HFF-Myc (cell line): ENCODE results near the gene SOS2.
"Not testable (repeated sequence)": the region's sequence is repeated elsewhere in the genome, so short reads cannot be mapped to it uniquely, and the experiment has no call there.

Experiments
- DNase-seq: peaks from one replicate; pipeline ENCODE4 v3.0.0-alpha.2; 2011; ENCODE audit warnings: low read depth; ENCODE audit errors: extremely low read depth
- H3K4me3 ChIP-seq: replicated peaks from 2 replicates; pipeline ENCODE4 v1.5.1; 2011; ENCODE audit warnings: low read depth, mild to moderate bottlenecking, control low read depth, low read length
- CTCF ChIP-seq: IDR thresholded peaks from 2 replicates; pipeline ENCODE4 v1.5.1; 2012; ENCODE audit warnings: mild to moderate bottlenecking, low read depth, low read length, control low read depth; ENCODE audit errors: missing control alignments

SOS2 gene

GRCh38 chr14:50086321-50086711, 145.1 kb downstream of the SOS2 start:
- no peak for DNase-seq
- TF ChIP-seq CTCF = no peak
- H3K4me3 ChIP-seq = no peak overlapping the region

DNA sequence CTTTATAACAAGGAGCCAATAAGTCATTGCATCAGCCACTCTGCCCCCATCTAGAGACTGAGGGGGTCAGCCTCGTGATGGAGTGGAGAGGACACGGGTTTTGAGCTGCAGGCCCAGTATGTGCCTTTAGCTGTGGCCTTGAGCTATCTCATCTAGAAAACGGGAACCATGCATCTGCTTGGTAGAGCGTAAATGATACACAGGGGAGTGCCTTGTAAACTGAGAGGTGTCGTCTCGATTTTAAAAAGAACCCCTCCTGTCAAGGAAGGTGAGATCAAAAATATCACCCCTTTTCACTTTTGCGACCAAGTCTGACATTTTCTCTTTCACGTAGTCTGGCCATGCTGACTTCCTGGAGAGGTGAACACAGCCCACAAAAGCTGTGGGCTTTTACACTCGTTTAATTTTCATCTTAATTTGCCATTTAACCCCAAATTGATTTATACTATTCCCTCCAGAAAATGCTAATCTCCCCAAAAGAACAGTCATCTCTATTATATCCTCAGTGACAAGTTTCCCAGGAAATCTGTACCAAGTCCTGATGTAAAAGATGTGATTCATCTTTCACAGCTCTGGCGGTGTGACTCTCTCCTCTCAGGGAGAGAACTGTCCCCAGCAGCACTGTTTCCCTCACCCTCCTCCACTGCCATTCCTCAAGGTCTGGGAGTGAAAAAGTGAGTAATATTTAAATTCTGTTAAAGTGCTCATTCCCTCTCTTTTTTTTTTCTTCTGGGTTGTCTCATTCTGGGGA, 145.6 kb downstream of the SOS2 start:
- no peak overlapping the region for H3K4me3 ChIP-seq
- no peak for TF ChIP-seq CTCF
- no peak for DNase-seq

- no peak overlapping the region for H3K4me3 ChIP-seq
- no peak for DNase-seq
- no peak for TF ChIP-seq CTCF
Measured at GRCh38 chr14:50084666-50085065, 146.7 kb downstream of the SOS2 start.

- DNase-seq = no peak
- no peak overlapping the region for H3K4me3 ChIP-seq
- TF ChIP-seq CTCF = no peak
Measured at GRCh38 chr14:50083467-50084337, 147.7 kb downstream of the SOS2 start.

DNA sequence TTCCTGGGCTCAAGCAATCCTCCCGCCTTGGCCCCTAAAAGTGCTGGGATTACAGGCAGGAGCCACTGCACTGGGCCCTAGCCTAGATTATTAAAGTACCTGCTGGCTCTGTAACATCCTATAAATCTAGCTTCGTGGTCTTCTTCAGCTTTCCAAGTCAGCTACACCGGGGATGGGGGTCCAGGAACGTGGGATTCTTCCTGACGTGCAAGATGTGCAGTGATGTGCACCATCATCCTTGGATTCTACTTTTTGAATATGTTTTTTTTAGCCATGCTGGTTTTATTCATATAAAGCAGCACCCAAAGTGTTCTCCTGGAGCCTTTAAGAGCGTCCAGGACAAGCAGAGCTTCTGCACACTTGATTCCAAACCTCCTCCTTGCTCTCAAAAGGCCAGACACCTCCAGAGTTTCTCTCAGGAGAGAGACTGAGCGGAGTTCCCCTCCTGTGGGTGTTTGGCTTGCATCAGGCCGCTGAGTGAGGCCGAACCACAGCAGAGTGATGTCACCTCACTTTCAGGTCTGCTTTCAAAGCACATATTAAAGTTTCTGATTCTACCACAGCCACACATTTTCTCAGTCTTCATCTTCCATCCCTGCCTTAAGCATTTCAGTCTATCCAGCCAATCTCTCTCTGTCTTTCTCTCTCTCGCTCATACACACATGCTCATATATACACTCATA, 148.5 kb downstream of the SOS2 start:
- no peak for DNase-seq
- no peak for TF ChIP-seq CTCF
- H3K4me3 ChIP-seq = no peak overlapping the region

DNA sequence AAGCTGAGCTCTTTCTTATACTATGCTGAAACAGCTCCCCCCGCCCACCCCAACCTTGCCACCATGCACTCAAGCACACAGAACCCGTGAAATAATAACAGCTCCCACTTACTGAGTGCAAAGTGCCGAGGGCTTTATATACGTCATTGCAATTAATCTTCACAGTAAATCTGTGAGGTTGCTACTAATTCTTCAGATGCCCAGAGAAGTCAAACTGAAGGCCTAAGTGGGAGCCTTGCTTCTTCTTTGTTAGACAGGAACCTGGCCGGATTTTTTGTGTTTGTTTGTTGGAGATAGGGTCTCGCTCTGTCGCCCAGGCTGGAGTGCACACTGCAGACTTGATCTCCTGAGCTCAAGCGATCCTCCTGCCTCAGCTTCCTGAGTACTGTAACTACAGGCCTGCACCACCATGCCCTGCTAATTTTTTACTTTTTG, 149.1 kb downstream of the SOS2 start:
- no peak for DNase-seq
- TF ChIP-seq CTCF = no peak
- H3K4me3 ChIP-seq = no peak overlapping the region

DNA sequence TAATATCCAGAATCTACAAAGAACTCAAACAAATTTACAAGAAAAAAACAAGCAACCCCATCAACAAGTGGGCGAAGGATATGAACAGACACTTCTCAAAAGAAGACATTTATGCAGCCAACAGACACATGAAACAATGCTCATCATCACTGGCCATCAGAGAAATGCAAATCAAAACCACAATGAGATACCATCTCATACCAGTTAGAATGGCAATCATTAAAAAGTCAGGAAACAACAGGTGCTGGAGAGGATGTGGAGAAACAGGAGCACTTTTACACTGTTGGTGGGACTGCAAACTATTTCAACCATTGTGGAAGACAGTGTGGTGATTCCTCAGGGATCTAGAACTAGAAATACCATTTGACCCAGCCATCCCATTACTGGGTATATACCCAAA, 152.3 kb downstream of the SOS2 start:
- not testable (repeated sequence) for DNase-seq, H3K4me3 ChIP-seq

GRCh38 chr14:50073663-50074062, 157.7 kb downstream of the SOS2 start:
- DNase-seq, H3K4me3 ChIP-seq: not testable (repeated sequence)
